PC-9 (cell line): ENCODE results near the gene MYH1. TPM values are rescaled to one million over a fixed set of nuclear protein-coding genes. Genes with fewer than 3 reads are reported as not detected.
"Not testable (repeated sequence)": the region's sequence is repeated elsewhere in the genome, so short reads cannot be mapped to it uniquely, and the experiment has no call there.

Experiments
- BruUV-seq: library from RNA; stranded (reverse); fragments of 400-500 nt; replicated peaks from 2 replicates; lab custom pipeline; 2021; lab: Mats Ljungman, UMichigan
- CTCF ChIA-PET: fragments of 300-600 bp; sonication (Branson Sonifier 250); formaldehyde crosslinking; loops from one replicate; lab custom pipeline; 2022; ENCODE audit warnings: antibody characterized with exemption; lab: Charles Lee
- POLR2A ChIA-PET: fragments of 300-600 bp; sonication (Branson Sonifier 250); formaldehyde crosslinking; loops from one replicate; lab custom pipeline; 2022; ENCODE audit warnings: antibody characterized with exemption; ENCODE audit not compliant: unreplicated experiment; lab: Charles Lee
- DNase-seq, 2 experiments: peaks; one replicate each; pipeline versions ENCODE4 v3.0.0 to v3.0.0-alpha.2; 2015 to 2022; ENCODE audit warnings: mixed read lengths in 1 of 2
- H2AFZ ChIP-seq: fragments of 200-600 bp; sonication (generic); 2 replicates; pipeline ENCODE4 v1.8.1; 2017; ENCODE audit warnings: antibody characterized with exemption
- H3F3A ChIP-seq: fragments of 200-600 bp; sonication (generic); 2 replicates; pipeline ENCODE4 v1.8.1; 2017; ENCODE audit warnings: antibody characterized with exemption, mild to moderate bottlenecking, low read depth; ENCODE audit not compliant: insufficient read depth
- H3K27ac ChIP-seq: fragments of 200-600 bp; sonication (generic); 2 replicates; pipeline ENCODE4 v1.6.1; 2016; ENCODE audit warnings: mixed run types
- H3K27me3 ChIP-seq: fragments of 200-600 bp; sonication (generic); 2 replicates; pipeline ENCODE4 v1.6.1; 2016; ENCODE audit warnings: low read depth, mixed run types; ENCODE audit not compliant: insufficient read depth
- H3K36me3 ChIP-seq: fragments of 200-600 bp; sonication (generic); 2 replicates; pipeline ENCODE4 v1.6.1; 2016; ENCODE audit warnings: low read depth, mixed run types
- H3K4me1 ChIP-seq: fragments of 200-600 bp; sonication (generic); replicated peaks from 2 replicates; pipeline ENCODE4 v1.6.1; 2016; ENCODE audit warnings: mixed run types; ENCODE audit not compliant: insufficient read depth
- H3K4me2 ChIP-seq: fragments of 200-600 bp; sonication (generic); 2 replicates; pipeline ENCODE4 v1.6.1; 2017; ENCODE audit warnings: mixed run types
- H3K4me3 ChIP-seq: fragments of 200-600 bp; sonication (generic); 2 replicates; pipeline ENCODE4 v1.6.1; 2016; ENCODE audit warnings: mixed run types
- H3K79me2 ChIP-seq: fragments of 200-600 bp; sonication (generic); 2 replicates; pipeline ENCODE4 v1.6.1; 2017; ENCODE audit warnings: low read depth, mixed run types
- H3K9me2 ChIP-seq: fragments of 200-600 bp; sonication (generic); 2 replicates; pipeline ENCODE4 v1.8.1; 2017; ENCODE audit warnings: mild to moderate bottlenecking; ENCODE audit not compliant: insufficient read depth
- H3K9me3 ChIP-seq: fragments of 200-600 bp; sonication (generic); 2 replicates; pipeline ENCODE4 v1.8.1; 2016; ENCODE audit warnings: low read depth; ENCODE audit not compliant: insufficient read depth
- H4K20me1 ChIP-seq: fragments of 200-600 bp; sonication (generic); 2 replicates; pipeline ENCODE4 v1.8.1; 2017; ENCODE audit not compliant: insufficient read depth
- EZH2 ChIP-seq: fragments of 200-600 bp; sonication (generic); IDR thresholded peaks from 2 replicates; pipeline ENCODE4 v1.8.0; 2017; ENCODE audit warnings: antibody characterized with exemption, low read depth
- intact Hi-C: fragments of 100-400 bp; cut with micrococcal nuclease; formaldehyde crosslinking; loops from one replicate; pipeline ENCODE4 v1.10.0; 2022; ENCODE audit not compliant: unreplicated experiment
- total RNA-seq: library from RNA; stranded (reverse); gene quantifications from 2 replicates; pipeline ENCODE4 v1.2.3, GENCODE V29; 2021
- TF ChIP-seq, protein P1 (sequence below): fragments of 200-600 bp; sonication (generic); conservative IDR thresholded peaks from 2 replicates; pipeline ENCODE4 v1.6.1; 2017; ENCODE audit warnings: mixed run types, antibody characterized with exemption, mild to moderate bottlenecking, moderate library complexity

MYH1 gene
- total RNA-seq, 1 experiment from 2014 or later, result not detected

DNA sequence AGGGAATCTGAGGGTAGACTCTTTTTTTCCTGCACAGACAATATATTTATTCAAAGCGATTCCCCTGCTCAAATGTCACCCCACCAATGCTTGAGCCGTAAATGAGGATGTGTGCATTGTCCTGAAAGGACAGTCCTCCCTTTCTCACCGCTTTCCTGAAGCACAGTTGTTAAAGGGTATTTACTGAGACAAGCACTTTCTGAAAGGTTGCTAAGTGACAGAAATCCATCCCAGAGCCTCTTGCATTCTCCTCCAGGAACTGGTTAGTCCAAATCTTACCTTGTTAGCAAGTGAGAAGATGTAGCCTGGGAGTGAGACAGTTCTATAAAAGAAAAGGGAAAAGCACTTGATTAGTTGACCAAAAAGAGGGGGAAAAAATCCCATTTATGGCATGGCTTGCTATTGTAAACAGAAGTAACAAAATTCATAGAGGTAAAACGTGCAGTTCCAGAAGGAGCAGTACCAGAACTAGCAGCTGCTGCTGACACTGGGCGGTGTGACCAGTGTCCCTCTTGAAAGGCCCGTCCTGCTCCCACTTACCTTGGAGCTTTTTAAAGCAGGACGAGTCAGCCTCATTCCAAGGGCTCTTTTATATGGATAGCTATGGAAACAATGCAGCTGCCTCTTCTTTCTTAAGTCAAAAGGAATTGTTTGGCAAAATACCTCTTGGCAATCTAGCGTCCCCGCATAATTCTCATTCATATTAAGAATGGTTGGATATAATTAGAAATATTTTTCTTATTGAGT is 30.9 kb upstream of the MYH1 start, which contains the start of gene MYH2:
Gene MYH2 (minus strand): TSS at position 563 of the 747 bp plus-strand sequence. CDS start 1,738 bp downstream, outside the sequence.
- Histone ChIP-seq H3K9me2 (no peaks in the 10 kb centered on the region), H3F3A (no peaks in the 10 kb centered on the region), H3K4me2 (no peak within 1 kb of the TSS), H2AFZ (no peak within 1 kb of the TSS), H3K79me2 (no peaks in the 10 kb centered on the region), H3K36me3 (no peaks in the 10 kb centered on the region), H3K4me3 (no peak within 1 kb of the TSS), H4K20me1 (no peaks in the 10 kb centered on the region), H3K27me3 (peaks cover 28% of the 10 kb centered on the region), H3K9me3 (no peaks in the 10 kb centered on the region), H3K27ac (no peak within 1 kb of the TSS), H3K4me1 (no peaks in the 10 kb centered on the region)
- no peak for DNase-seq
- ChIA-PET POLR2A (no interaction called here), CTCF (no interaction called here)
- TF ChIP-seq, protein P1, sequence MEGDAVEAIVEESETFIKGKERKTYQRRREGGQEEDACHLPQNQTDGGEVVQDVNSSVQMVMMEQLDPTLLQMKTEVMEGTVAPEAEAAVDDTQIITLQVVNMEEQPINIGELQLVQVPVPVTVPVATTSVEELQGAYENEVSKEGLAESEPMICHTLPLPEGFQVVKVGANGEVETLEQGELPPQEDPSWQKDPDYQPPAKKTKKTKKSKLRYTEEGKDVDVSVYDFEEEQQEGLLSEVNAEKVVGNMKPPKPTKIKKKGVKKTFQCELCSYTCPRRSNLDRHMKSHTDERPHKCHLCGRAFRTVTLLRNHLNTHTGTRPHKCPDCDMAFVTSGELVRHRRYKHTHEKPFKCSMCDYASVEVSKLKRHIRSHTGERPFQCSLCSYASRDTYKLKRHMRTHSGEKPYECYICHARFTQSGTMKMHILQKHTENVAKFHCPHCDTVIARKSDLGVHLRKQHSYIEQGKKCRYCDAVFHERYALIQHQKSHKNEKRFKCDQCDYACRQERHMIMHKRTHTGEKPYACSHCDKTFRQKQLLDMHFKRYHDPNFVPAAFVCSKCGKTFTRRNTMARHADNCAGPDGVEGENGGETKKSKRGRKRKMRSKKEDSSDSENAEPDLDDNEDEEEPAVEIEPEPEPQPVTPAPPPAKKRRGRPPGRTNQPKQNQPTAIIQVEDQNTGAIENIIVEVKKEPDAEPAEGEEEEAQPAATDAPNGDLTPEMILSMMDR, result no peak
- TF ChIP-seq EZH2, result no peak
- BruUV-seq, result no TSS peak
- intact Hi-C loops, result no loop called here

DNA sequence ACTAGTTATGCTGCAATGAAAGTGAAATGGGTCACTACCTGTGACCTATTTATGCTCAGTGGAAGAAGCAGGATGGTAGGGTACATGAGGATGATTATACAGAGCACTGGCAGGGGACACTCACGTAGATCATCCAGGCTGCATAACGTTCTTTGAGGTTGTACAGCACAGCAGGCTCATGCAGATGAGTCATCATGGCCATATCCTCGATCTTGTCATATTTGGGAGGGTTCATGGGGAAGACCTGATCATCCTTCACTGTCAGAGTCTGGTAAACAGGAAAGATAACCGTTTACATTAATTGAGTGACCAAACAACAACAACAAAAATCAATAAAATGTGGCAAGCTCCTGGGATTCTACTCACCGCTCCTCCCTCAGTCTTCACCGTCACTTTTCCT is 29.0 kb upstream of the MYH1 start:
- intact Hi-C loops, result no loop called here
- Histone ChIP-seq H3F3A (no peaks in the 10 kb centered on the region), H3K4me2 (no peak overlapping the region), H3K79me2 (no peaks in the 10 kb centered on the region), H2AFZ (no peak overlapping the region), H3K36me3 (no peaks in the 10 kb centered on the region), H3K4me1 (no peaks in the 10 kb centered on the region), H4K20me1 (no peaks in the 10 kb centered on the region), H3K27ac (no peak overlapping the region), H3K9me3 (no peaks in the 10 kb centered on the region), H3K4me3 (no peak overlapping the region), H3K9me2 (no peaks in the 10 kb centered on the region), H3K27me3 (peaks cover 24% of the 10 kb centered on the region)
- no peak for DNase-seq
- no TSS peak for BruUV-seq
- TF ChIP-seq EZH2, result no peak
- TF ChIP-seq, protein P1, result no peak
- CTCF ChIA-PET, result no interaction called here
- POLR2A ChIA-PET, result no interaction called here

DNA sequence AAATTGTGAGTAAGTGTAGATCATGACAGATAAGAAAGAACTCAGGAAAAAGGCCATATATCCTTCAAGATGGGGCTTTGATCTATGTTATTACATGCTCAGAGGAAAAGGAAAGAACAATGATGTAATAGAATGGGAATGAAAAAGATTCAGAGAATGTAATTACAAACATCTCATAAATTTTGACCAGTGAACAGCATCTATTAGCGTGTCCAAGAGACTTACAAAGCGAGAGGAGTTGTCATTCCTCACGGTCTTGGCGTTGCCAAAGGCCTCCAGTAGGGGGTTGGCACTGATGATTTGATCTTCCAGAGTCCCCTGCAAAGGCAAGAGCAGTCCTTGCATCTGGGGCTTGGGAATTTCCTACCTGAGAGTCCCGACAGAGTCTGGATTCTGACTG is 25.1 kb upstream of the MYH1 start:
- BruUV-seq, H3F3A ChIP-seq, H4K20me1 ChIP-seq, H3K4me2 ChIP-seq, CTCF ChIA-PET, DNase-seq, H3K9me2 ChIP-seq, H3K4me3 ChIP-seq, POLR2A ChIA-PET, H3K36me3 ChIP-seq, intact Hi-C loops, H3K27ac ChIP-seq, H3K27me3 ChIP-seq, H2AFZ ChIP-seq, H3K9me3 ChIP-seq, H3K4me1 ChIP-seq, H3K79me2 ChIP-seq: not testable (repeated sequence)

DNA sequence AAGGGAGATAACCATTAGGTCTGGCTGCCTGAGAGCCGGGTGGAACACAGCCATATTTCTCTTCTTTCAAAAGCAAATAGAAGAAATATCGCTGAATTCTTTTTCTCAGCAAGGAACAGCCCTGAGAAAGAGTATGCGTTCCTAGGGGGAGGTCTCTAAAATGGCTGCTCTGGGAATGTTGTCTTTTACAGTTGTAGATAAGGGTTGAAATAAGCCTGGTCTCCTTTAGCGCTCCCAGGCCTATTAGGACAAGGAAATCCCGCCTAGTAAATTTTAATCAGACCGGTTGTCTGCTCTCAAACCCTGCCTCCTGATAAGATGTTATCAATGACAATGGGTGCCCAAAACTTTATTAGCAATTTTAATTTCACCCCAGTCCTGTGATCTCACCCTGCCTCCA is 22.8 kb upstream of the MYH1 start:
- CTCF ChIA-PET, BruUV-seq, H3K36me3 ChIP-seq, H3K4me3 ChIP-seq, H3K79me2 ChIP-seq, H3K4me1 ChIP-seq, intact Hi-C loops, H2AFZ ChIP-seq, H3K27me3 ChIP-seq, H4K20me1 ChIP-seq, H3K9me3 ChIP-seq, H3K4me2 ChIP-seq, DNase-seq, H3K9me2 ChIP-seq, H3K27ac ChIP-seq, POLR2A ChIA-PET, H3F3A ChIP-seq: not testable (repeated sequence)
